OCI-LY7 (cell line): Measurements from ENCODE around the gene PINK1. TPM values are rescaled to one million over a fixed set of nuclear protein-coding genes. Genes with fewer than 3 reads are reported as not detected.

Source experiments
- BruUV-seq: library from RNA; stranded (reverse); fragments of 400-500 nt; replicated peaks from 2 replicates; lab custom pipeline; 2021; lab: Mats Ljungman, UMichigan
- CTCF ChIA-PET: fragments of 300-600 bp; sonication (Branson Sonifier 250); formaldehyde crosslinking; loops from one replicate; lab custom pipeline; 2022; ENCODE audit warnings: antibody characterized with exemption; ENCODE audit not compliant: unreplicated experiment; lab: Charles Lee
- POLR2A ChIA-PET: fragments of 300-600 bp; sonication (Branson Sonifier 250); formaldehyde crosslinking; loops from one replicate; lab custom pipeline; 2022; ENCODE audit warnings: antibody characterized with exemption; lab: Charles Lee
- DNase-seq: peaks from one replicate; pipeline ENCODE4 v3.0.0-alpha.2; 2015; ENCODE audit warnings: low spot score
- H2AFZ ChIP-seq: fragments of 200-600 bp; sonication (generic), shearing (Covaris generic); 2 replicates; pipeline ENCODE4 v1.6.1; 2014; ENCODE audit warnings: mild to moderate bottlenecking, antibody characterized with exemption, low read length, moderate library complexity
- H3K27ac ChIP-seq: fragments of 200-600 bp; sonication (generic); 2 replicates; pipeline ENCODE4 v1.5.1; 2014; ENCODE audit warnings: mixed run types, low read depth, mild to moderate bottlenecking, moderate library complexity, low read length, inconsistent platforms; ENCODE audit not compliant: poor library complexity, severe bottlenecking
- H3K36me3 ChIP-seq: fragments of 200-600 bp; sonication (generic); 2 replicates; pipeline ENCODE4 v1.6.1; 2014; ENCODE audit warnings: mild to moderate bottlenecking, antibody characterized with exemption, low read length, moderate library complexity, mixed read lengths; ENCODE audit not compliant: insufficient read depth
- H3K4me1 ChIP-seq: fragments of 200-600 bp; sonication (generic); 2 replicates; pipeline ENCODE4 v1.5.1; 2014; ENCODE audit warnings: mild to moderate bottlenecking, low read length; ENCODE audit not compliant: insufficient read depth, poor library complexity, severe bottlenecking
- H3K4me2 ChIP-seq: fragments of 200-600 bp; sonication (generic); 2 replicates; pipeline ENCODE4 v1.6.1; 2014; ENCODE audit warnings: mild to moderate bottlenecking, low read length
- H3K4me3 ChIP-seq: fragments of 200-600 bp; sonication (generic); 2 replicates; pipeline ENCODE4 v1.5.1; 2014; ENCODE audit warnings: mild to moderate bottlenecking, low read depth, low read length; ENCODE audit not compliant: poor library complexity, severe bottlenecking
- H3K79me2 ChIP-seq: fragments of 200-600 bp; sonication (generic); 2 replicates; pipeline ENCODE4 v1.6.1; 2016; ENCODE audit warnings: low read depth, mild to moderate bottlenecking, low read length, moderate library complexity, mixed read lengths; ENCODE audit not compliant: insufficient read depth
- H3K9me2 ChIP-seq: fragments of 200-600 bp; sonication (generic); 2 replicates; pipeline ENCODE4 v1.6.1; 2016; ENCODE audit warnings: mild to moderate bottlenecking, low read length, mixed read lengths; ENCODE audit not compliant: insufficient read depth
- H3K9me3 ChIP-seq: fragments of 200-600 bp; sonication (generic); 2 replicates; pipeline ENCODE4 v1.6.1; 2014; ENCODE audit warnings: mild to moderate bottlenecking, mixed run types, low read length, mixed read lengths
- H4K20me1 ChIP-seq: fragments of 200-600 bp; sonication (generic); 2 replicates; pipeline ENCODE4 v1.6.1; 2014; ENCODE audit warnings: mild to moderate bottlenecking, antibody characterized with exemption, low read length, moderate library complexity, mixed read lengths; ENCODE audit not compliant: insufficient read depth
- EZH2phosphoT487 ChIP-seq: fragments of 200-600 bp; sonication (generic); IDR thresholded peaks from 2 replicates; pipeline ENCODE4 v1.6.1; 2018; ENCODE audit warnings: low read depth, borderline replicate concordance, mild to moderate bottlenecking, mixed run types, antibody characterized with exemption, low read length, moderate library complexity, mixed read lengths
- intact Hi-C: fragments of 100-400 bp; cut with micrococcal nuclease; formaldehyde crosslinking; loops from one replicate; pipeline ENCODE4 v1.10.0; 2022; ENCODE audit not compliant: unreplicated experiment
- total RNA-seq, 2 experiments: library from RNA; depleted of rRNA in 1 of 2; stranded (reverse); fragments of >200 nt in 1 of 2; shearing (Covaris generic) in 1 of 2; gene quantifications; 2 replicates each; pipeline ENCODE4 v1.2.3, GENCODE V29; 2014 to 2022
- TF ChIP-seq, protein P1 (sequence below): fragments of 200-600 bp; sonication (generic); conservative IDR thresholded peaks from 2 replicates; pipeline ENCODE4 v1.5.1; 2014; ENCODE audit warnings: mild to moderate bottlenecking, antibody characterized with exemption, low read length, moderate library complexity, mixed read lengths

Gene PINK1
- total RNA-seq, 2 experiments from 2014 or later = 8.9 to 13.4 TPM

DNA sequence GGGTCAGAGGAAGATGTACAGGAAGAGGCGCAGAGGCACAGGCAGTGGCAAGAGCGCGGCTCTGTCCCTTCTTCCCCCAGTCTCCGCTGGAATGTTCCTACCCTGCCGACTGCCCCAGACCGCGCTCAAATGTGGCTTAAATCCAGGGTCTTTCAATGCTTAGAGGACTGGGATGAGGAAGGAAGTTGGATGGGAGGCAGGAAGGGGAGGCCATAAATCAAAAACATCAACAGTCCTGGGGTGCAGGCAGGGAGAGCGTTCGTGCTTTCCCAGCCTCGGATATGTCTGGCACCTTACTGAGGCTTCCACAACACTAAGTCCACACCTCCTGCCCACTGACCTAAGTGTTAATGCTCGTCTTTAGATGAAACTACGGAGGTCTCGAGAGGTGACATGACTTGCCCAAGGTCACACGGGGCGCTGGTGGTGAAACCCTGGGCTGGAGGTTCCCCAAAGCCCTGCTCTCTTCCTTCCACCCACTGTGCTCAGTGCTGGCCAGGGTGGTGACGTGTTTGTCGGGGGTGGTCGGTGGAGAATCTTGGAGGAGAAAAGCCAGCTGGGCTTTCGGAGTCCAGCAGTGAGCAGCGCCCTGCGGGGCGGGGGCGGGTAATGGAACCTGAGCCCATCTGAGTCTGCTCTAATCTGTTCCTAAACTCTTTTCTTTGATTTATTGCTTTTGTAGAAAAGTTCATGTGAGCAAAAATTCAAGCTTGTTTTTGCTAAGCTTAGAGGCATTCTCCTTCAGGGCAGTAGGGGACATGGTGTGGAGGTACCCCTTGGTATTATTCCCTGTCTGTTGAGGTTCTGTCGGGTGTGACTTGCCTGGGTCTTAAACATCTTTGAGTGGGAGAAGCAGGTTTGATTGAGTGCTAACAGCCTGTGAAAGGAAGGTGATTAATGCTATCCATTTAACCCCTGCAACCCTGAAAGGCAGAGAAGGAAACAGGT lies 43.7 kb upstream of the PINK1 start:
- Histone ChIP-seq H3K4me1 (peaks cover 8% of the 10 kb centered on the region), H3K9me2 (no peaks in the 10 kb centered on the region), H4K20me1 (no peaks in the 10 kb centered on the region), H3K4me3 (no peak overlapping the region), H3K27ac (no peak overlapping the region), H3K36me3 (no peaks in the 10 kb centered on the region), H3K4me2 (no peak overlapping the region), H3K9me3 (no peaks in the 10 kb centered on the region), H2AFZ (no peak overlapping the region), H3K79me2 (no peaks in the 10 kb centered on the region)
- intact Hi-C loops = no loop called here
- TF ChIP-seq, protein P1, sequence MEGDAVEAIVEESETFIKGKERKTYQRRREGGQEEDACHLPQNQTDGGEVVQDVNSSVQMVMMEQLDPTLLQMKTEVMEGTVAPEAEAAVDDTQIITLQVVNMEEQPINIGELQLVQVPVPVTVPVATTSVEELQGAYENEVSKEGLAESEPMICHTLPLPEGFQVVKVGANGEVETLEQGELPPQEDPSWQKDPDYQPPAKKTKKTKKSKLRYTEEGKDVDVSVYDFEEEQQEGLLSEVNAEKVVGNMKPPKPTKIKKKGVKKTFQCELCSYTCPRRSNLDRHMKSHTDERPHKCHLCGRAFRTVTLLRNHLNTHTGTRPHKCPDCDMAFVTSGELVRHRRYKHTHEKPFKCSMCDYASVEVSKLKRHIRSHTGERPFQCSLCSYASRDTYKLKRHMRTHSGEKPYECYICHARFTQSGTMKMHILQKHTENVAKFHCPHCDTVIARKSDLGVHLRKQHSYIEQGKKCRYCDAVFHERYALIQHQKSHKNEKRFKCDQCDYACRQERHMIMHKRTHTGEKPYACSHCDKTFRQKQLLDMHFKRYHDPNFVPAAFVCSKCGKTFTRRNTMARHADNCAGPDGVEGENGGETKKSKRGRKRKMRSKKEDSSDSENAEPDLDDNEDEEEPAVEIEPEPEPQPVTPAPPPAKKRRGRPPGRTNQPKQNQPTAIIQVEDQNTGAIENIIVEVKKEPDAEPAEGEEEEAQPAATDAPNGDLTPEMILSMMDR = no peak
- TF ChIP-seq EZH2phosphoT487 = no peak
- ChIA-PET POLR2A (no interaction called here), CTCF (no interaction called here)
- DNase-seq = no peak
- no TSS peak for BruUV-seq

DNA sequence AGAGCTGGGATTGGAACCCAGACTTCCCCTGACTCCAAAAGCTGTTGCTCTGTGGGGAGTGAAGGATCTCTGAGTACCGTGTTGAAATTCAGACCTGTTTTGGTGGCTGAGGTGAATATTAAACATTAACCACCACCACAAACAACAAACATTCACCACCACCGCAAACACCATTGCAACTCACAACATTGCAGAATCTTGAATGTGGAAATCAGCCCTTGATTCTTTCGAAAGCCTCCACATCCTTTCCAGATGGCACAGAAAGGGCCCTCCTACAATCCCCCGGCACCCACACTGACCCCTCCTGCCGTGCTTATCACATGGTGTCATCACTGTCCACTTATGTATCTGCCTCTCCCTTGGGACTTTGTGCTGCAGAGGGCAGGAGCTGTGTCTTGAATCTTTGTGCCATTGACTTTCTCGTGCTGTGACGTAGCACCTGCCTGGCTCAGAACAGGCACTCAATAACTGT lies 42.9 kb upstream of the PINK1 start:
- H3K4me2 ChIP-seq = no peak overlapping the region
- POLR2A ChIA-PET = no interaction called here
- TF ChIP-seq, protein P1 = no peak
- no peak for TF ChIP-seq EZH2phosphoT487
- no peaks in the 10 kb centered on the region for H3K9me2 ChIP-seq
- H4K20me1 ChIP-seq = no peaks in the 10 kb centered on the region
- no peak for DNase-seq
- H3K36me3 ChIP-seq = no peaks in the 10 kb centered on the region
- H3K4me3 ChIP-seq = no peak overlapping the region
- no peaks in the 10 kb centered on the region for H3K79me2 ChIP-seq
- CTCF ChIA-PET = no interaction called here
- H2AFZ ChIP-seq = no peak overlapping the region
- no peaks in the 10 kb centered on the region for H3K9me3 ChIP-seq
- H3K27ac ChIP-seq = no peak overlapping the region
- peaks cover 8% of the 10 kb centered on the region for H3K4me1 ChIP-seq
- intact Hi-C loops = no loop called here
- BruUV-seq = no TSS peak

DNA sequence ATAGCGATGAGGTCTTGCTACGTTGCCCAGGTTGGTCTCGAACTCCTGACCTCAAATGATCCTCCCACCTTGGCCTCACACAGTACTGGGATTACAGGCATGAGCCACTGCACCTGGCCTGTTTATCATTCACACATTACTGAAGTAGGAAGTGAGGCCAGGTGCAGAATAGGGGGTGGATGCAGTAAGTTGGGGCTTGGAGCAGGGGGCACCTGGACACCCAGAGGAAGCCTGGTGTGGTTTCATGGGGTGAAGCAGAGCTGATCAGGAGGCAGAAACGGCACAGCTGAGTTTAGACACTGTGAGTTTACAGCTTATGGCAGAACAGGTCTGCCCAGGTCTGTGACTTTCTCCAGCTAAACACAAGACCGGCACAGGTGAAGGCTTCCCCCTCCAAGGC lies 39.5 kb upstream of the PINK1 start:
- ChIA-PET CTCF (no interaction called here), POLR2A (interaction anchor here (0.9 kb wide), 1 partner anchor 40 kb away, joined by 5 read pairs; no protein-coding TSS in a partner anchor)
- no peak overlapping the region for H2AFZ ChIP-seq
- H3K9me3 ChIP-seq = no peaks in the 10 kb centered on the region
- no peaks in the 10 kb centered on the region for H3K79me2 ChIP-seq
- H3K4me1 ChIP-seq = peaks cover 8% of the 10 kb centered on the region
- DNase-seq = peak; percentile 51
- no peaks in the 10 kb centered on the region for H4K20me1 ChIP-seq
- H3K27ac ChIP-seq = no peak overlapping the region
- H3K4me3 ChIP-seq = no peak overlapping the region
- H3K4me2 ChIP-seq = no peak overlapping the region
- TF ChIP-seq EZH2phosphoT487 = no peak
- TF ChIP-seq, protein P1 = no peak
- H3K9me2 ChIP-seq = no peaks in the 10 kb centered on the region
- H3K36me3 ChIP-seq = no peaks in the 10 kb centered on the region
- intact Hi-C loops = no loop called here
- BruUV-seq = no TSS peak
